NCI-H2196 treated with DMSO at 0.1 percent for 48 hours (cell line): ENCODE data around the gene SUCLG2.
"Not testable (repeated sequence)": the region's sequence is repeated elsewhere in the genome, so short reads cannot be mapped to it uniquely, and the experiment has no call there.

ENCODE experiments used
- DNase-seq: peaks from one replicate; lab custom pipeline; 2025; ENCODE audit not compliant: unreplicated experiment; lab: John Stamatoyannopoulos, UW

The SUCLG2 gene

DNA sequence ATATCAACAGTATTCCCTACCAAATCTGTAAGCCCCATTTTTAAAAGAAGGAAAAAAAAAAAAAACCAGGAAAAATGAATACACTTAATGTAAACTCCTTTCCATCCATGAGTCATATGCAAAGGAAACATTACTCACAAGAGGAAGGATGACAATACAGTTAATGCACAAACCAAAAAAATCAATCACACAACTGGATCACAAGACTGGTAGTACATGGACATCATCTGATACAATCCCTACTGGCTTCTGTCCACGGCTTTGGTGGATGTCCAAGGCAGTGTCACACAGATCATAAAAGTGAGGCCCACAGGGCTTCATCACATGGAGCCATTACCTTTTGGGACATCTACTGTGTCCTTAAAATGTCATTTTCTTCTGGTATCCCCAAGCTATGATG is 44.0 kb downstream of the SUCLG2 start:
- DNase-seq = no peak

DNA sequence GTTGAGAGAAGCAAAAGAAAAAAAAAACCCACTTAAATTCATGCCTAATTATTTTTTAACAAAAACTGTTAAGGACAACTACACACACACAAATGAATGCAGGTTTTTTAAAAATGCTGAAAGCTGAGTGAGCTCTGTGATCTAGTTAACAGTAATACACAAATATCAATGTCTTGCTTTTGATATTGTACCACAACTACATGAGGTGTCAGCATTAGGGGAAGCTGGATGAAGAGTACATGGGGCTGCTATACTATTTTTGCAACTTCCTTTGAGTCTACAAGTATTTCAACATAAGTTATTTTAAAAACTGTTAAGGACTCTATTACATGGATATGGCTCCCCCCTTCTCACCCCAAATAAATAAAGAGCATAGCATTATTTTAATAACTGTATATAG is 44.7 kb downstream of the SUCLG2 start:
- no peak for DNase-seq

DNA sequence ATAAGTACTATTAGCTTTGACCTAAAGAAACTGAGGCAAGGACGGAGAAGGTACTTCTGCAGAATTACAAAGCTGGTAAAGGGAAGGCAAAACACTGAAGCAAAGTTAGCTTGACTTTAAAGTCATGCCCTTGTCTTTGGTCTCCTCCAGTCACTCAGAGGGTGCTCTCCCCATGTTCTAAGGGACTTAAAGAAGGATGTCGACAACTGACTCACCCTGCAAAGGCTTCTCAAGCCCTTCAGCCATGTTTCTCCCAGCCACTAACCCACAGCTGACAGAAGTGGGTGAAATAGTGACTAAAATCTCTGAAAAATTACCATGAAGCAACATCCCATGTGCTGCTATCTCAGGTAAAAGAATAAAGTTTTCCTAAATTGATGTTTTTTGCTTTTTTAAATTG is 46.4 kb downstream of the SUCLG2 start:
- no peak for DNase-seq

DNA sequence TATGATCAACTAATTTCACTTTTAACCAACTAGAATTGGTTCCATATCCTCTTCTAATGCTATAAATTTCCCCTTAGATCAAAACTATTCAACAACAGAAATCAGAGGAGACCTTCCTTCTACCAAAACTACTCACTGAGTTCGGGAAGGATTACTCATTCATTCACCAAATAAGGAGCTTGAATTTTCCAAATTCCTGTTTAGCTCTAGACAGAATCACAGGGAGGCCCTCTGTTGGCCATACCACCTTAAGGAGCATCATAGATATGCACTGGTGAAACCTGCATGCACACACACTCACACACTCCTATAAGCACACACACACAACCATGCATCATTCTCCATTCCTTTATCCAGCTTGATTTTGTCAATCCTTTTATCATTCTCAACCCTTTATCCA is 49.0 kb downstream of the SUCLG2 start:
- no peak for DNase-seq

DNA sequence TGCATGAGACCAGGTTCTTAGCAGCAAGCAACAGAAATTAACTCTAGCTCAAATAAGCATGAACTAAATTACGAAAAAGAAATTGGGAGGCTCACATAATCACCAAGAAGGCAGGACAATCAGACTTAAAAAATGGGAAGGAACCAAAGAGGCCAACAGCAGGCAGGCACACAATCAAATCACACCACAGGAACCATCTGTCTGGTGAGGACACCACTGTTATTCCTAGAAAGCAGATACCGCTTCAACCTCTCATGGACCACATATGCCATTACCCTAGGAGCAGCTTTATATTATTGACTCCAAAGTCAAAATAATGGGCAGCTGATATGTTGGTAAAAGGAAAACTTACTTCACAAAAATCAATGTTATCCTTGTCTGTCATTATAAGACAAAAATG is 51.6 kb downstream of the SUCLG2 start:
- DNase-seq = no peak

DNA sequence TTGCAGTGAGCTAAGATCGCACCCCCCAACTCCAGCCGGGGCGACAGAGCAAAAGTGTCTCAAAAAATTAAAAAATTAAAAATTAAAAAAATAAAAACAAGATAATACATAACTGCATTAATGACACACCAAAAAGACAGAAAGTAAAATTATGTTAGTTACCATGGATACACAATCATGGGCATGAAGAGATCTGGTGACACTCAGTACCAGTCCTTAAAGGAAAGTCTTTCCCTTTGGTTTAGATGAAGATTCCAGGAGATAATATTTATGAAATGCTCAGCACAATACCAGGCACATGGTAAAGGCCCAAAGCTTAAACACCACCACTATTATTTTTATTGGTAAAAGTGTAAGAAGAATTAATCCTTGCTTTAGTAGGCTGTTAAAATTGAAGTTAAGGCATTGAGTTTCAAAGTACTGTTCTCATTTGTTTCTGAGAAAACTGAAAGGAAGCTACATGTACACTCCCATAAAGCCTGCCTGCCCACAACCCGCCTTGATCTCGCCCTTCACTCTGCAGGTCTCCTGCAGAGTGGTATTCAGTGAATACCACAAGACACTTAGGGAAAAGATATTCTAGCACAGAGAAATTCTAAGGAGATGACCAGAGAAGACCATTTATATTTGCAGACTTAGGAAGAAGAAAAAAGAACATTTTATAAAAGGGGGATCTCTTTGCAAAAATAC is 52.3 kb downstream of the SUCLG2 start:
- DNase-seq = no peak

DNA sequence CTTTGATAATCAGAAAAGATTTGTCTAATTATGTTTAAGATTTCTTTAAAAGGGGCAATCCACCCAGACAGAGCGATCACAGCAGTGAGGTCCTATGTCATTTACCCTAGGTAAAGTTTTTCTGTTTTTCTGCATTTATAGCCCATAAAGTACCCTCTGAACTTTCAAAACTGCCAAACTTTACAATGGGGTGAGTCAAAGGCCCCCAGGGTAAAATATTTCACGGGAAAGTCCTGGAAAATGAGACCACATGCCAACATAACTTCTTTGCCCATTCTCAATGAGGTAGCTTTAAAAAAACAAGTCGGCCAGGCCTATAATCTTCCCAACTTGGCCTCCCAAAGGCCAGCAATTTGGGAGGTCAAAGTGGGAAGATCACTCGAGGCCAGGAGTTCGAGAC is 53.0 kb downstream of the SUCLG2 start:
- DNase-seq = no peak

DNA sequence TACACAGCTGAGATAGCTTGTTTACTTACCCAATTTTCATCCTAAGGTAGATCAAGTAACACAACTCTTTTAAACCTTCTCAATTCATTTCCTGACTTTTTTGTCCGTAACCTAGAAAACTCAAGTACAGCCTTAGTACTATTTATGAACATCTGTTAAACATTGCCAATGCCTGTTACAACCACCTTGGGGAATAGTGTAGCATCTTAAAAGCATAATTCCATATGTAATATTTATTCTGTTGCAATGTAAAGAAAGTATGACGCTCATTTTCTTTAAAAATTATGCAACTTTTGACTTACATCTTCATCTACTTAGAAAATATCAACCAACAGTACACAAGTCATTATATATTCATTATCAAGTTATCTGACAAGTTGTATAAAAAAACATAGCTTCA is 54.6 kb downstream of the SUCLG2 start:
- no peak for DNase-seq

DNA sequence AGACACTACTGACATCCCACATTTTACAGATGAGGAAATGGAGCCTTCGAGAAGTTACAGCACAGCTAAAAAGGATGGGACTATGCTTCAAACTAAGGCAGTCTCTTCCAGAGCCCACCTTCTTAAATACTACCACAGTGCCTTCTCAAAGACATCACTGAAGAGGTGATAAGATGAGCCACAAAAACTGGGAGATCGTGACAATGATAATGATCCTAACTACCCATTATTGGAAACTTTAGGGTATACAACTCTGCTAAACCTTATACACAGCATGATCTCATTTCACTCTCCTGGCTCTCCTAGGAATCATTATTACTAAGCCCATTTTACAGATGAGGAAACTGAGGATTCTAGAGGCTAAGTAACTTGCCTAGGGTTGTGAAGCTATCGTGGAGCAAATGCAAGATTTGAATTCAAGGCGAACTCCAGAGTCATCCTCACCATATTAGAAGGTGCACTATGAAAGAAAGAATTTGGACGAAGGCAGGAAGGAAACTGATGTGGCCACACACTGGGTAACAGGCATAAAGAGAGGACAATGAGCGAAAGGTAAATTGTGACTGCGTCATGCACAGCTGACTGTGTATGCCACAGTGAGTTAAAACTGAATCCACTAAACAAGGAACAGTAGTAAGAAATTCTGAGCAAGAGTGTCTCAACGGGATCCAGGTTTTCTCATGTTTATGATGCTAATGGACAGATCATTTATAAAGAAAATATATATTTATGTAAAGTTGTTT is 55.4 kb downstream of the SUCLG2 start:
- DNase-seq = no peak

DNA sequence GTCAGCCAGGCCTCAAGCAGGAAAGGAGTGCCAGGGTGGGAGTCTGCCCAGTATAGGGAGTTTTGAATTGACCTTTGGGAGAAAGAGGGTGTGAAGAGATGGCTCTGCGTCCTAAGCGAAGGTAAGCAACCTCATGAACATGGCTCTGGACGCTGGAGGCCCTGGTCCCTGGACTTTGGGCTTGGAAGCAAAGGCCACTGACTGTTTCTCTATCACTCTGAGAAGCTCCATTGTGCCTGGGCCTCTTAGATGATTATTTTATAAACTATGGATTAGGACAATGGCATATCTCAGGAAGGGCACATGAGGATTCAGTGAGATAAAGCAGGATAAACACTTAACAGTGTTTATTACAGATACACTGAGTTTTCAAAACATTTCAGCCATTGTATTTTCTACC is 59.0 kb downstream of the SUCLG2 start:
- DNase-seq = no peak

DNA sequence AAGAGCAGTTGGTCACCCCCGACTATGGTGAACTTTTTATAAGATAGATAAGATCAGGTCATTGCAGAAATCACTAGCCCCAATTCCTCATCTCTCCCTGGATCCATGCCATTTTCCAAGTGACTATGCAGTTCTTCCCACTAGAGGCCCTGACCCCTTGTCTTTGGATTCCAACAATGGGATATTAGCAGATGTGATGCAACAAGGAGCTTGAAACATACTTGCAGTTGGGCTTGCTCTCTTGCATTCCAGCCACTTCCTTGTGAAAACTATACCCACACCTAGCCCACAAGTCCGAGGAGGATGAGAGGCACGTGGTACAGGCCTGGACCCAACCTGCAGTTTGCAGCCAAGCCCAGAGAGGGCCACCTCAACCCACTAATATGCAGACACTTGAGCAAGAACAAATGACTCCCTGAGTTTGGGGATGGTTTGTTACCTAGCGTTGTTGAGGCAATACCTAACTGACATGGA is 60.6 kb downstream of the SUCLG2 start:
- no peak for DNase-seq

DNA sequence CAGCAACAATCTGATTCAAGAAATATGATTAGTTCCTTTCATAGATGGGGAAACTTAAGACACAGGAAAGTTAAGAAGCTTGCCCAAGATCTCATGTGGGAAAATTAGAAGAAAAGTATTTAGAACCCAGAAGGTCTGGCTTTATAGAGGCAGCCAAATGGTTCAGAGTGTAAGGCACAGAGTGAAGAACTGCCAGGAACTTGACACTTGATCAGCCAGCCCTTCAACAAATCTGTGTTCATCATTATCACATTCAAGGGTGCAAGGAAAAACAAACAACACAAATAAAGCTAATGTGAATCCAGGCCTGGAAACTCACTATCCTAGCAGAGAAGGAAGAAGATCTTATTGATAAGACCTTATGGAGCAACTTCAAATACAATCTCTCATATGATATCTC is 62.4 kb downstream of the SUCLG2 start:
- no peak for DNase-seq

DNA sequence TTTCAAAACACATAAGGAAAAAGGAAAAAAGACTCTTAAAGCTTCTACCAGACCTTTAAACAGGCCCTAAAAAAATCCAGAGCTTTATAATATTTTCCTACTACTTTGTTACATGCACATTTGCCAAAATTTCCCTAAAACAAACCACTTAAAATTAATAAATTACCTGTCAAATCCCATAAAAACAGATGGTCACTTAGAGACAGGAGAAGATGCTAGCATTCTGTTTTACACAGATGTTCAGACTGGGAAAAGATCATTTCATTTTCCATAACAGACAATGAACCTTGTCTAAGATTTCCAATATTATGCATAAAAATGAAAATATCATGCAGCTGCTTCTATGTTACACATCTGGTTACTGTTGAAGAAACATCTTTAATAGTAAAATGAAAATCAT is 66.6 kb downstream of the SUCLG2 start:
- DNase-seq = no peak

DNA sequence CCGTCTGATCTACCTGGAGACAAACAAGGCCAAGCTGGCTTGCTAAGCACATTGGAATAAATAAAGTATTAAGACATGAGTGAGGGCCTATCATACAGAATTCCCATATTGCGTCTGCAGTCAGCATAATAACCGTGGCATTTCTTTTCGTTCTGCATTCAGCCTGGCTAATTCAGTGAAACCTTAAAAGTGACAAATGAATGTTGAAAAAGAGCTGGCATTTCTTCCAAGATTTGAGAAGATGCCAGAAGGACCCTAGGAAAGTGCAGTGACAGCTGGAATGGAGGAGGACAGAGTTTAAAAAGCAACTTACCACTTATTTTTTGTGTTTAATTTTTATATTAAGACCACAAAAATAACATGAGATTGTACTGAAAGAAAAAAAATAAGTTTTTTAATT is 67.1 kb downstream of the SUCLG2 start:
- no peak for DNase-seq

DNA sequence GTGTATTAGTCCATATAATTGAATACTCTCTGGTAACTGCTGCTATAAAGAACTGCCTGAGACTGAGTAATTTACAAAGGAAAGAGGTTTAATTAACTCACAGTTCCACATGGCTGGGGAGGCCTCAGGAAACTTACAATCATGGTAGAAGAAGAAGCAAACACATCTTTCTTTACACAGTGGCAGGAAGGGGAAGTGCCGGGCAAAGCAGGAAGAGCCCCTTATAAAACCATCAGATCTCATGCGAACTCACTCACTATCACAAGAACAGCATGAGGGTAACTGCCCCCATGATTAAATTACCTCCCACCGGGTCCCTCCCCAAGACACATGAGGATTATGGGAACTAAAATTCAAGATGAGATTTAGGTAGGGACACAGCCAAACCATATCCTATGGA is 69.8 kb downstream of the SUCLG2 start:
- not testable (repeated sequence) for DNase-seq

DNA sequence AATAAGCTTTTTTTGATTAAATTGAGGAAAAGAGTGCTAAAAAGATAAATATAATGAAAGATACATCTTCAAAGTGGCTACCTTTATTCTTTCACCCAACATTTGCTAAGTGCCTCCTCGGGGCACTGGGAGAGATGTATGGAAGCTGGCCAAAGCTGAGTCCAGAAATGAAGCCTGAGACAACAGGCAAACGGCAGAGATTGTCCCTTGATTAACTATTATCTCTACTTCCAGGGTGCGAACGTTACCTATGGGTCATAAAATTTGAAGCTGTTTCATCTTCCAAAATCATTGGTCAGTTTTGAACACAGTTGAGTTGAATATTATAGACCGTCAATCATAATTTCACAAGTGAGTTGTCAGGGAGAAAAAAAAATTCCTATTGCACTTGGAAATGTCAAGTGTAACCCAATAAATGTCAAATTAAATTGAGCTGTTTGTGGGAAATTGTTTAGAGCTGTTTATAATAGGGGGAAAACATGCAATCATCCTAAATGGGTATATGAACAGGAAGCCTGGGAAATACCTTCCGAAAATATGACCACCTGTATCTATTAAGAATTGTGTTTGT is 73.9 kb downstream of the SUCLG2 start:
- DNase-seq = no peak

DNA sequence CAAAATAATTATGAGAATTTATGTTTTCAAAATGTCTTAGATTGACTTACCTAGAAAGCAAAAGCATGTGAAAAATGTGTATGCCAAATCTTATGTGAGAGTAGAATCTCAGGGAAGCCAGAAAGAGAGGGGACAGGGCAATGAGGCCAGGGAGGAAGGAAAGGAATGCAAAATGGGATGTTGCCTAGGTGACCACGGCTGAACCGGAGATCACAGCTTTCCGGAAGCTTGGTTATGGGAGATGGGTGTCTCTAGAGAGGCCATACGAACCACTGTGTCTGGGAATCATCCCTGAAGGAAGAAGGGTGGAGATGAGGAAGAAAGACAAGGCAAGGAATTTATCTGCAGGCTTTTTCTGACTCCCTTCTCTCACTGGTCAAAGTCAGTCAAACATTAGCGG is 76.0 kb downstream of the SUCLG2 start:
- no peak for DNase-seq

DNA sequence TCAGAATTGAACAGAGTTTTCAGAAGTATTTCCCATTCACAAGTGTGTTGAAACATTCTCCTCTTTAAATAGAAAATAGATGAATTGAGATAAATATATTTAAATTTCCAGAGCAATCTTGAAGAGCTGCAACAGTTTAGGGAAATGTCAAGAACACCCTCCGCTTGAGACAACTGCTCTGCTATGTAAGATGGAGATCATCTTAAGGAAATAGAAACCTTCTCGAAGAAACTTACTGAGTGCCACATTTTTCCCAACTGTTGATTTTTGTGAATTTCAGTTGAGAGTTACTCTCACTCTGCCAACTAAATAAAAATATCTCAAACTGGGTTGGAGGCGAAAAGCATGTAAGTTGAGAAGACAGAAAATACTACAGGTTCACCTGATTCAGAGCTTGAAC is 78.0 kb downstream of the SUCLG2 start:
- DNase-seq = no peak

DNA sequence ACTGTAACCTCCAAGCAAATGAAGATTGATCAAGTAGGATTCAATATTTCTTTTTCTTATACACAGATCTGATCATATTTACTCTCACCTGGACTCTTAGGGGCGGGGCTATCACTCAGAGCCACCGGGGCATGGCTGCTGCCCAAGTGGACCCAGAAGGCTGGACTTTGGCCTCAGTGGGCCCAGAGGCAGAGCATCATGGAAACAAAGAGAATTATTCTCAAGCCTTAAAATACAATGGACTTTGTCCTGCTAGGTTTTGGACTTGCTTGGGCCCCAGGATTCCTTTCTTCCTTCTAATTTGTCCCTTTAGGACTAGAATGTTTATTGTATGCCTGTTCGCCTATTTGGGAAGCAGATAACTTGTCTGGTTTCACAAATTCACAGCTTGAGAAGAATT is 85.1 kb downstream of the SUCLG2 start:
- DNase-seq = no peak

DNA sequence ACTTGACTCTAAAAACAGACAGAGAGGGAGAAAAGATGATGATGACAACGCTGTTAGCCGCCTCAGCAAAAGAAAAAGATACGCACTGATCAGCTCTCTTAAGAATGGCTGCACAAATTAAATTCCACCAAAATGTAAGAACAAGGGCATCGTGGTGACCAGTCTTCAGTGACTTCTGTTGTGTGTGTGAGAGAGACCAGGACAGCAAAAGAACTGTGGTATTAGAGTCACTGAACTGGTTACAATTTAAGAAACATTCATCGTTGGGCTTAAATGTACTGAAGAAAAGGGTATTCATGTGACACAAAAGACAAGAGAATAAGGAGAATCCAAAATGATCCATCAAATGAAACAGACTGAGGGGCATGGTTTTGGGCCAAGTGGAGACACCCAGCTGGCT is 86.5 kb downstream of the SUCLG2 start:
- no peak for DNase-seq

DNA sequence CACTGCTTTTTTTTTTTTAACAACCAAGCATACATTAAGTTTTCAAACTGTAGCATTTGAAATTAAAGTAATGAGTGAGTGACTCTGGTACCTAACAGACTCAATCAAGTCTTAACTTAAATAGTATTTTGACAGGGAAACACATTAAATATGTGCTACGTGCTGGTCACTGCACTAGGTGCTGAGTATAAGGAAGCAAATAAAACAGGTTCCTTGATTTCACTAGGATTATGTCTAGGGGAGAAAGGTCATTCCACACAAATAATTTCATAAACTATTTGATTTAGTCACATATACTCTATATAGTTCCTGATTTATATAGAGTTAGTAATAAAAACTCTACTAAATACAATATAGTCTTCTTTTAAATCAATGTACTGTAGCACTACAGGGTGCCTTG is 89.4 kb downstream of the SUCLG2 start:
- DNase-seq = no peak

DNA sequence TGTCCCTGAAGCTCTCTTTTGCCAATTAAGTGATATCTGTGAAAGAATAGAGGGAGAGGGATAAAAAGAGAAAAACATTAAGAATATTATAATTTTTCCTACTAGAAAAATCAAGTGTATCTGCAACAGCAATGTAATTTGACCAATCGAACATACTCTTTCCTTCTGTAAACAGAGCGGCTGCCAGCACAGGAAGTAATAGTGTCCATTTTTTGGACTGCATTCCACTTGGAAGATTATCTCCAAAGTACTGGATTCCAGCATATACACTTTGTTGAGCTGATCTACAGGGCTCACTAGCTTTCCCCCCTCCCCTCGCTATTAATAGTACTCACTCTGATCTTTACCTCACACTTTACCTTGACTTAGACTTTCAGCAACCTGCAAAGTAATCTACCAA is 90.4 kb downstream of the SUCLG2 start:
- DNase-seq = no peak
